Hematopoietic multipotent progenitor cell treated with erythropoietin and hydrocortisone succinate and interleukin-3 and kit ligand, for 6 days (in vitro differentiated cells): ENCODE results near the gene BLOC1S3.

Experiments
- DNase-seq: peaks from one replicate; pipeline ENCODE4 v3.0.0-alpha.2; 2015

BLOC1S3 gene

GRCh38 chr19:45178262-45179071, at the start of gene BLOC1S3:
Gene BLOC1S3, plus strand, starts transcription at chr19:45178784. Its CDS starts 513 bp downstream, at chr19:45179297.
- peak; percentile 100 for DNase-seq

GRCh38 chr19:45128806-45129205, 49.8 kb upstream of the BLOC1S3 start:
- no peak for DNase-seq

GRCh38 chr19:45130236-45130635, 48.3 kb upstream of the BLOC1S3 start:
- no peak for DNase-seq

- no peak for DNase-seq
Measured at GRCh38 chr19:45130888-45131615, 47.5 kb upstream of the BLOC1S3 start.

GRCh38 chr19:45133661-45134060, 44.9 kb upstream of the BLOC1S3 start:
- DNase-seq = no peak

- no peak for DNase-seq
Measured at GRCh38 chr19:45135176-45135885, 43.3 kb upstream of the BLOC1S3 start.

- no peak for DNase-seq
Measured at GRCh38 chr19:45136507-45137178, 41.9 kb upstream of the BLOC1S3 start.

- no peak for DNase-seq
Measured at GRCh38 chr19:45137179-45137761, 41.3 kb upstream of the BLOC1S3 start.

GRCh38 chr19:45138303-45138751, 40.3 kb upstream of the BLOC1S3 start:
- DNase-seq = no peak

- DNase-seq = no peak
Measured at GRCh38 chr19:45139286-45140143, 39.1 kb upstream of the BLOC1S3 start.

GRCh38 chr19:45140144-45140503, 38.5 kb upstream of the BLOC1S3 start:
- no peak for DNase-seq

- DNase-seq = no peak
Measured at GRCh38 chr19:45140533-45140932, 38.1 kb upstream of the BLOC1S3 start.

- DNase-seq = no peak
Measured at GRCh38 chr19:45141203-45141900, 37.2 kb upstream of the BLOC1S3 start.

GRCh38 chr19:45142016-45142725, 36.4 kb upstream of the BLOC1S3 start:
- no peak for DNase-seq

GRCh38 chr19:45142726-45143110, 35.9 kb upstream of the BLOC1S3 start:
- no peak for DNase-seq

- DNase-seq = no peak
Measured at GRCh38 chr19:45144431-45145269, 33.9 kb upstream of the BLOC1S3 start.

GRCh38 chr19:45145270-45146189, 33.1 kb upstream of the BLOC1S3 start:
- no peak for DNase-seq

- no peak for DNase-seq
Measured at GRCh38 chr19:45146251-45146650, 32.3 kb upstream of the BLOC1S3 start.
